Measurements from ENCODE around the gene KCNQ5. TPM values are rescaled to one million over a fixed set of nuclear protein-coding genes. Genes with fewer than 3 reads are reported as not detected.

The KCNQ5 gene
- total and polyA plus RNA-seq, 2 donors (not counting 1 experiment from before 2014, with no cell fraction given) = 0.74 to 4.6 TPM

DNA sequence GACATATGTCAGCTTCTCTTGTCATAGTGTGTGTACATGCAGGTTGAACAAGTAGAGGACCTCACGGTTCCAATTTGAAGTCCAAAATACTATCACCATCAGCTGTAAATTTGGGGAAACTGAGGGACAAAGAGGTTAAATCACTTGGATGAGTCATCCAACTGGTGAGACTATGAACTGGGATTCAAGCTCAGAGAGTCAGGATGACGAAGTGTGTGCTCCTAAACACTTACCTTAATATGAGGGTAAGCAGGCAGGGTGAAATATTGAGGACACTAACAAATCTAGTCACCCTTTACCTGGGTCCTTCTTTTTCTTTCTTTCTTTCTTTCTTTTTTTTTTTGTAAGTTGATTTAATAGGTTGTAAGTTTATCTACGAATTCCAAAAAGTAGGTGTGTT lies 198.3 kb downstream of the KCNQ5 start:
- Histone ChIP-seq H2AFZ (ENCODE audit: low read length) (no peak overlapping the region), H3K4me1 (ENCODE audit: control insufficient read depth, extremely low read depth, insufficient read depth, low read length) (no peaks in the 10 kb centered on the region), H3K79me2 (ENCODE audit: control insufficient read depth, insufficient read depth, low read length) (no peaks in the 10 kb centered on the region), H3K9me3 (ENCODE audit: control insufficient read depth, insufficient read depth, low read depth, low read length) (no peaks in the 10 kb centered on the region), H3K4me2 (ENCODE audit: extremely low read depth, insufficient read depth, low read length) (no peak overlapping the region), H3K27me3 (ENCODE audit: control insufficient read depth, insufficient read depth, low read length) (no peaks in the 10 kb centered on the region), H3K27ac (ENCODE audit: insufficient read depth, low read length) (no peak overlapping the region), H3K4me3 (replicated peaks in 1 of 4; ENCODE audit: control extremely low read depth in 1 of 4, insufficient read depth in 1 of 4, low read depth in 3 of 4, low read length in 4 of 4) (no peak overlapping the region), H4K20me1 (ENCODE audit: control insufficient read depth, extremely low read depth, insufficient read depth, low read length) (no peaks in the 10 kb centered on the region), H3K36me3 (ENCODE audit: control insufficient read depth, insufficient read depth, low read length) (no peaks in the 10 kb centered on the region), H3K9ac (ENCODE audit: insufficient read depth, low read length) (no peak overlapping the region)
- TF ChIP-seq CTCF (conservative IDR thresholded peaks at IDR 0.05 in 1 of 2, IDR thresholded peaks at IDR 0.05 in 1 of 2; ENCODE audit: low read depth in 1 of 2, low read length in 2 of 2) (no peak), EZH2 (IDR thresholded peaks at IDR 0.05; ENCODE audit: low read length, missing control alignments) (no peak)
- no peak for DNase-seq (ENCODE audit: low read depth in 2 of 2)

- DNase-seq (ENCODE audit: low read depth in 2 of 2) = no peak
- TF ChIP-seq CTCF (conservative IDR thresholded peaks at IDR 0.05 in 1 of 2, IDR thresholded peaks at IDR 0.05 in 1 of 2; ENCODE audit: low read depth in 1 of 2, low read length in 2 of 2) = no peak
- TF ChIP-seq EZH2 (IDR thresholded peaks at IDR 0.05; ENCODE audit: low read length, missing control alignments) = no peak
- peaks cover 5% of the 10 kb centered on the region for H3K4me1 ChIP-seq (ENCODE audit: control insufficient read depth, extremely low read depth, insufficient read depth, low read length)
These were observed 199.0 kb downstream of the KCNQ5 start for GRCh38 chr6:72820906-72821305.

DNA sequence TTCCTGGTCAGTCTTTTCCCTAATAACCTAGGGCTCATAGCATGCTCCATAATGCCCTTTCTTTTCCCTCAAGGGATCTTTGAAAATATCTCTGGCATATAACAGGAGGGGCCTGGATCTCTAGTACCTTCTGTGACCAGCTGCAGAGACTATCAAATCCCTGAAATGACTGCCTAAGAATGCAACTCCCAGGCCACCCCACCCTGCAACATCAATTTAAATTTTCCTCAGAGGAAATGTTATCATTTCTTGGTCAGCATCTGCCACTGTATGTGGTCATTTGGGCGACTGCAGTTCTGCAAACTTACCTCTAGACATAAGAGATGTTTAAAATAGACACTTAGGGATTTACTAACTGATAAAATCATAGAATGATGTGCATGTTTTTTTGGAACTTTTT lies 200.2 kb downstream of the KCNQ5 start:
- no peak overlapping the region for H3K4me2 ChIP-seq (ENCODE audit: extremely low read depth, insufficient read depth, low read length)
- H4K20me1 ChIP-seq (ENCODE audit: control insufficient read depth, extremely low read depth, insufficient read depth, low read length) = no peaks in the 10 kb centered on the region
- no peaks in the 10 kb centered on the region for H3K79me2 ChIP-seq (ENCODE audit: control insufficient read depth, insufficient read depth, low read length)
- TF ChIP-seq EZH2 (IDR thresholded peaks at IDR 0.05; ENCODE audit: low read length, missing control alignments) (no peak), CTCF (conservative IDR thresholded peaks at IDR 0.05 in 1 of 2, IDR thresholded peaks at IDR 0.05 in 1 of 2; ENCODE audit: low read depth in 1 of 2, low read length in 2 of 2) (no peak)
- H3K27ac ChIP-seq (ENCODE audit: insufficient read depth, low read length) = no peak overlapping the region
- H2AFZ ChIP-seq (ENCODE audit: low read length) = no peak overlapping the region
- H3K4me3 ChIP-seq (replicated peaks in 1 of 4; ENCODE audit: control extremely low read depth in 1 of 4, insufficient read depth in 1 of 4, low read depth in 3 of 4, low read length in 4 of 4) = no peak overlapping the region
- H3K4me1 ChIP-seq (ENCODE audit: control insufficient read depth, extremely low read depth, insufficient read depth, low read length) = peaks cover 6% of the 10 kb centered on the region
- no peaks in the 10 kb centered on the region for H3K9me3 ChIP-seq (ENCODE audit: control insufficient read depth, insufficient read depth, low read depth, low read length)
- H3K9ac ChIP-seq (ENCODE audit: insufficient read depth, low read length) = no peak overlapping the region
- DNase-seq (ENCODE audit: low read depth in 2 of 2) = no peak
- H3K36me3 ChIP-seq (ENCODE audit: control insufficient read depth, insufficient read depth, low read length) = no peaks in the 10 kb centered on the region
- no peaks in the 10 kb centered on the region for H3K27me3 ChIP-seq (ENCODE audit: control insufficient read depth, insufficient read depth, low read length)

More at GRCh38 chr6:72820906-72821305, 199.0 kb downstream of the KCNQ5 start:
- H3K36me3 ChIP-seq (ENCODE audit: control insufficient read depth, insufficient read depth, low read length) = no peaks in the 10 kb centered on the region
- H3K9ac ChIP-seq (ENCODE audit: insufficient read depth, low read length) = no peak overlapping the region
- H4K20me1 ChIP-seq (ENCODE audit: control insufficient read depth, extremely low read depth, insufficient read depth, low read length) = no peaks in the 10 kb centered on the region
- no peak overlapping the region for H2AFZ ChIP-seq (ENCODE audit: low read length)
- H3K27ac ChIP-seq (ENCODE audit: insufficient read depth, low read length) = no peak overlapping the region
- no peaks in the 10 kb centered on the region for H3K79me2 ChIP-seq (ENCODE audit: control insufficient read depth, insufficient read depth, low read length)
- H3K4me3 ChIP-seq (replicated peaks in 1 of 4; ENCODE audit: control extremely low read depth in 1 of 4, insufficient read depth in 1 of 4, low read depth in 3 of 4, low read length in 4 of 4) = no peak overlapping the region
- no peaks in the 10 kb centered on the region for H3K9me3 ChIP-seq (ENCODE audit: control insufficient read depth, insufficient read depth, low read depth, low read length)
- H3K27me3 ChIP-seq (ENCODE audit: control insufficient read depth, insufficient read depth, low read length) = no peaks in the 10 kb centered on the region
- H3K4me2 ChIP-seq (ENCODE audit: extremely low read depth, insufficient read depth, low read length) = no peak overlapping the region
